OCI-LY1 (cell line): Measurements from ENCODE around the gene KCNH6.

Experiments
- EZH2 ChIP-seq: fragments of 200-600 bp; sonication (generic), shearing (Covaris generic); IDR thresholded peaks from 2 replicates; pipeline ENCODE4 v1.8.0; 2017; ENCODE audit warnings: borderline replicate concordance, mixed run types, mild to moderate bottlenecking, antibody characterized with exemption, low read length, moderate library complexity, mixed read lengths
- TF ChIP-seq, protein P1 (sequence below): fragments of 200-600 bp; sonication (generic), shearing (Covaris generic); IDR thresholded peaks from 2 replicates; pipeline ENCODE4 v1.5.1; 2017; ENCODE audit warnings: mild to moderate bottlenecking, antibody characterized with exemption, low read length, moderate library complexity, mixed read lengths

- TF ChIP-seq, protein P1, sequence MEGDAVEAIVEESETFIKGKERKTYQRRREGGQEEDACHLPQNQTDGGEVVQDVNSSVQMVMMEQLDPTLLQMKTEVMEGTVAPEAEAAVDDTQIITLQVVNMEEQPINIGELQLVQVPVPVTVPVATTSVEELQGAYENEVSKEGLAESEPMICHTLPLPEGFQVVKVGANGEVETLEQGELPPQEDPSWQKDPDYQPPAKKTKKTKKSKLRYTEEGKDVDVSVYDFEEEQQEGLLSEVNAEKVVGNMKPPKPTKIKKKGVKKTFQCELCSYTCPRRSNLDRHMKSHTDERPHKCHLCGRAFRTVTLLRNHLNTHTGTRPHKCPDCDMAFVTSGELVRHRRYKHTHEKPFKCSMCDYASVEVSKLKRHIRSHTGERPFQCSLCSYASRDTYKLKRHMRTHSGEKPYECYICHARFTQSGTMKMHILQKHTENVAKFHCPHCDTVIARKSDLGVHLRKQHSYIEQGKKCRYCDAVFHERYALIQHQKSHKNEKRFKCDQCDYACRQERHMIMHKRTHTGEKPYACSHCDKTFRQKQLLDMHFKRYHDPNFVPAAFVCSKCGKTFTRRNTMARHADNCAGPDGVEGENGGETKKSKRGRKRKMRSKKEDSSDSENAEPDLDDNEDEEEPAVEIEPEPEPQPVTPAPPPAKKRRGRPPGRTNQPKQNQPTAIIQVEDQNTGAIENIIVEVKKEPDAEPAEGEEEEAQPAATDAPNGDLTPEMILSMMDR = no peak
- no peak for TF ChIP-seq EZH2
Observed at GRCh38 chr17:63546308-63547082, 23.3 kb downstream of the KCNH6 start.
